GM12872 (cell line): ENCODE measurements around the gene BBOX1.

Source experiments
- CTCF ChIP-seq: IDR thresholded peaks from 3 replicates; pipeline ENCODE4 v1.5.1; 2011; ENCODE audit warnings: low read depth, mild to moderate bottlenecking, low read length, moderate library complexity; ENCODE audit not compliant: insufficient read depth

The BBOX1 gene

GRCh38 chr11:27108809-27109208 lies 68.2 kb downstream of the BBOX1 start:
- TF ChIP-seq CTCF, result no peak

- no peak for TF ChIP-seq CTCF
These were observed 71.3 kb downstream of the BBOX1 start for GRCh38 chr11:27111896-27112295.

GRCh38 chr11:27112946-27113345 lies 72.3 kb downstream of the BBOX1 start:
- TF ChIP-seq CTCF, result no peak

GRCh38 chr11:27115051-27115650 lies 74.5 kb downstream of the BBOX1 start:
- TF ChIP-seq CTCF, result no peak

- no peak for TF ChIP-seq CTCF
These were observed 76.1 kb downstream of the BBOX1 start for GRCh38 chr11:27116684-27117083.

GRCh38 chr11:27118371-27118770 lies 77.8 kb downstream of the BBOX1 start:
- TF ChIP-seq CTCF, result no peak

GRCh38 chr11:27118949-27119348 lies 78.3 kb downstream of the BBOX1 start:
- TF ChIP-seq CTCF, result no peak
